ENCODE results near the gene BCAR3.

The BCAR3 gene

GRCh38 chr1:93648656-93649055 lies 33.0 kb downstream of the BCAR3 start:
- H3K36me3 ChIP-seq (ENCODE audit: control insufficient read depth in 2 of 2, insufficient read depth in 1 of 2, low read length in 2 of 2), result peaks cover 0 to 4% of the 10 kb centered on the region in 2 experiments; a peak in 2 of 3 replicates
- ChIA-PET CTCF (interaction anchor here (1.9 kb wide), 1 partner anchor 164 kb away, joined by 10 read pairs; no protein-coding TSS in a partner anchor), POLR2A (no interaction called here)
- H3K4me1 ChIP-seq (ENCODE audit: control insufficient read depth, insufficient read depth, low read length), result no peaks in the 10 kb centered on the region
- TF ChIP-seq ZNF350 (tag by site-specific recombination; IDR thresholded peaks at IDR 0.05) (no peak), ZNF133 (tag by site-specific recombination; IDR thresholded peaks at IDR 0.05) (no peak), ZNF266 (tag by site-specific recombination; IDR thresholded peaks at IDR 0.05; ENCODE audit: low read depth) (no peak), YY2 (tag by site-specific recombination; IDR thresholded peaks at IDR 0.05) (no peak), ZNF791 (tag by site-specific recombination; IDR thresholded peaks at IDR 0.05) (no peak), FEZF1 (tag by site-specific recombination; IDR thresholded peaks at IDR 0.05) (no peak)
- TF ChIP-seq, protein P1, sequence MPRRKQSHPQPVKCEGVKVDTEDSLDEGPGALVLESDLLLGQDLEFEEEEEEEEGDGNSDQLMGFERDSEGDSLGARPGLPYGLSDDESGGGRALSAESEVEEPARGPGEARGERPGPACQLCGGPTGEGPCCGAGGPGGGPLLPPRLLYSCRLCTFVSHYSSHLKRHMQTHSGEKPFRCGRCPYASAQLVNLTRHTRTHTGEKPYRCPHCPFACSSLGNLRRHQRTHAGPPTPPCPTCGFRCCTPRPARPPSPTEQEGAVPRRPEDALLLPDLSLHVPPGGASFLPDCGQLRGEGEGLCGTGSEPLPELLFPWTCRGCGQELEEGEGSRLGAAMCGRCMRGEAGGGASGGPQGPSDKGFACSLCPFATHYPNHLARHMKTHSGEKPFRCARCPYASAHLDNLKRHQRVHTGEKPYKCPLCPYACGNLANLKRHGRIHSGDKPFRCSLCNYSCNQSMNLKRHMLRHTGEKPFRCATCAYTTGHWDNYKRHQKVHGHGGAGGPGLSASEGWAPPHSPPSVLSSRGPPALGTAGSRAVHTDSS (tag by site-specific recombination; IDR thresholded peaks at IDR 0.05), result no peak
- no peak overlapping the region for H3K4me3 ChIP-seq (ENCODE audit: low read depth, low read length)
- H3K27ac ChIP-seq (ENCODE audit: extremely low read depth, low read depth, low read length), result no peak overlapping the region
- H3K9me3 ChIP-seq (ENCODE audit: control insufficient read depth, insufficient read depth, low read depth, low read length), result no peaks in the 10 kb centered on the region

- TF ChIP-seq ZNF544 (tag by site-specific recombination; IDR thresholded peaks at IDR 0.05), result no peak
- no peak for TF ChIP-seq PATZ1 (tag by site-specific recombination; IDR thresholded peaks at IDR 0.05)
- TF ChIP-seq ZNF292 (tag by site-specific recombination; IDR thresholded peaks at IDR 0.05; ENCODE audit: borderline replicate concordance, low read depth), result no peak
- TF ChIP-seq GLIS2 (tag by site-specific recombination; IDR thresholded peaks at IDR 0.05), result no peak
- TF ChIP-seq ZNF18 (tag by site-specific recombination; IDR thresholded peaks at IDR 0.05), result no peak
- TF ChIP-seq ZNF239 (tag by site-specific recombination; IDR thresholded peaks at IDR 0.05), result no peak
- no peak for TF ChIP-seq ZNF768 (tag by site-specific recombination; IDR thresholded peaks at IDR 0.05)
- no peak for TF ChIP-seq ZSCAN30 (tag by site-specific recombination; IDR thresholded peaks at IDR 0.05)
- no peak for TF ChIP-seq ZNF529 (tag by site-specific recombination; IDR thresholded peaks at IDR 0.05; ENCODE audit: insufficient replicate concordance)
- TF ChIP-seq ZNF677 (tag by site-specific recombination; IDR thresholded peaks at IDR 0.05), result no peak
- no peak for TF ChIP-seq ZNF610 (tag by site-specific recombination; IDR thresholded peaks at IDR 0.05; ENCODE audit: borderline replicate concordance)
- no peak for TF ChIP-seq ZNF473 (tag by site-specific recombination; IDR thresholded peaks at IDR 0.05)
- no peak for TF ChIP-seq ZNF561 (tag by site-specific recombination; IDR thresholded peaks at IDR 0.05; ENCODE audit: borderline replicate concordance)
- TF ChIP-seq YY1 (tag by site-specific recombination; IDR thresholded peaks at IDR 0.05), result no peak
- ChIA-PET CTCF (interaction anchor here (0.6 to 1.0 kb wide), 3 partner anchors 12 to 89 kb away, joined by 4 to 10 read pairs (median 4); no protein-coding TSS in a partner anchor), POLR2A (no interaction called here)
- Histone ChIP-seq H3K36me3 (ENCODE audit: control insufficient read depth in 2 of 2, insufficient read depth in 1 of 2, low read length in 2 of 2) (peaks cover 0 to 16% of the 10 kb centered on the region in 2 experiments; a peak in 2 of 3 replicates), H3K9me3 (ENCODE audit: control insufficient read depth, insufficient read depth, low read depth, low read length) (no peaks in the 10 kb centered on the region), H3K4me3 (ENCODE audit: low read depth, low read length) (no peak overlapping the region), H3K27ac (ENCODE audit: extremely low read depth, low read depth, low read length) (no peak overlapping the region), H3K4me1 (ENCODE audit: control insufficient read depth, insufficient read depth, low read length) (peaks cover 4% of the 10 kb centered on the region; the same call in 1 of the 2 replicates)
These were observed 40.1 kb downstream of the BCAR3 start for GRCh38 chr1:93641527-93641926.
